Naive thymus-derived CD8-positive, alpha-beta T cell (primary cell): ENCODE results near the gene CTNND1. TPM values are rescaled to one million over a fixed set of nuclear protein-coding genes. Genes with fewer than 3 reads are reported as not detected.
A peak's percentile ranks its signal among the peaks of the same experiment; 100 is the strongest.

ENCODE experiments used
- ATAC-seq, 2 donors: fragments of 150-1000 bp; cut with Tn5 transposase in 1 of 2; sonication (Bioruptor Pico), chemical (Tn5 transposase) in 1 of 2; 1 replicate in 1 of 2; 2 replicates in 1 of 2; pipeline ENCODE4 v1.10.0; 2021; ENCODE audit warnings: mild to moderate bottlenecking in 2 of 2, moderate library complexity in 2 of 2
- POLR2A ChIA-PET: fragments of 350-600 bp; sonication (Branson Sonifier 250); formaldehyde crosslinking; loops from one replicate; lab custom pipeline; 2021; ENCODE audit warnings: antibody characterized with exemption; lab: Charles Lee
- DNase-seq, 10 donors: peaks; one replicate each; pipeline versions ENCODE4 v3.0.0 to v3.0.0-alpha.2; 2020 to 2022
- H3K27ac Mint-ChIP-seq, 10 donors: one replicate each; pipeline ENCODE4 v1.8.0; 2020 to 2022; ENCODE audit warnings: mild to moderate bottlenecking in 10 of 10, mixed read lengths in 10 of 10, moderate library complexity in 4 of 10, inconsistent platforms in 1 of 10
- H3K27me3 Mint-ChIP-seq, 5 donors: one replicate each; pipeline ENCODE4 v1.8.0; 2021 to 2022; ENCODE audit warnings: mixed read lengths in 5 of 5
- H3K36me3 Mint-ChIP-seq, 3 donors: one replicate each; pipeline ENCODE4 v1.8.0; 2020 to 2022; ENCODE audit warnings: mixed read lengths in 3 of 3, mild to moderate bottlenecking in 2 of 3, inconsistent platforms in 1 of 3
- H3K4me1 Mint-ChIP-seq, 4 donors: one replicate each; pipeline ENCODE4 v1.8.0; 2021 to 2022; ENCODE audit warnings: mixed read lengths in 4 of 4
- H3K4me3 Mint-ChIP-seq, 10 donors: one replicate each; pipeline ENCODE4 v1.8.0; 2020 to 2022; ENCODE audit warnings: mild to moderate bottlenecking in 10 of 10, mixed read lengths in 10 of 10, moderate library complexity in 6 of 10, inconsistent platforms in 1 of 10
- H3K9me3 Mint-ChIP-seq, 9 donors: one replicate each; pipeline ENCODE4 v1.8.0; 2020 to 2022; ENCODE audit warnings: mixed read lengths in 9 of 9, mild to moderate bottlenecking in 3 of 9, inconsistent platforms in 1 of 9, moderate library complexity in 1 of 9
- polyA plus RNA-seq, 3 donors: library from polyadenylated mRNA; unstranded; fragments of 300-500 nt; fragmentation: Illumina TruSeq; gene quantifications; one replicate each; pipeline ENCODE4 v1.2.3, GENCODE V29; 2021
- total RNA-seq, 8 experiments: library from RNA in 2 of 8; stranded (reverse) in 2 of 8; gene quantifications; one replicate each; pipeline ENCODE4 v1.2.3 and lab custom pipeline; 2021 to 2026

The CTNND1 gene
- total and polyA plus RNA-seq, 5 experiments from 2014 or later: 1.3 to 19.1 (median 1.5) TPM

- Mint-ChIP-seq H3K4me1 (peaks cover 17 to 56% (median 50%) of the 10 kb centered on the region in 4 donors), H3K36me3 (peaks cover 8 to 77% (median 11%) of the 10 kb centered on the region in 3 donors), H3K27ac (peak overlapping the region; percentile 95 to 99 (median 98)), H3K4me3 (peak overlapping the region; percentile 92 to 100 (median 99)), H3K9me3 (no peaks in the 10 kb centered on the region), H3K27me3 (no peaks in the 10 kb centered on the region)
- POLR2A ChIA-PET: interaction anchor here (0.9 to 3.4 kb wide), 28 partner anchors 9 to 1873 kb away, joined by 3 to 41 read pairs (median 4); partner anchors contain the start of genes BTBD18, CLP1, CTNND1 and LPXN
- DNase-seq (no peak), ATAC-seq (no peak)
Measured at GRCh38 chr11:57742087-57742452, 19.5 kb upstream of the CTNND1 start.

- no peak for DNase-seq
- H3K4me1 Mint-ChIP-seq: peaks cover 23 to 74% (median 55%) of the 10 kb centered on the region in 4 donors
- no peak for ATAC-seq
- H3K27ac Mint-ChIP-seq: peak overlapping the region in 8 of 10 donors; percentile 66 to 88 (median 82)
- POLR2A ChIA-PET: interaction anchor here (1.1 to 1.2 kb wide), 2 partner anchors 23 to 103 kb away, joined by 3 read pairs; no protein-coding TSS in a partner anchor
- no peaks in the 10 kb centered on the region for H3K9me3 Mint-ChIP-seq
- no peaks in the 10 kb centered on the region for H3K27me3 Mint-ChIP-seq
- peaks cover 7 to 66% (median 8%) of the 10 kb centered on the region in 3 donors for H3K36me3 Mint-ChIP-seq
- H3K4me3 Mint-ChIP-seq: peak overlapping the region in 8 of 10 donors; percentile 26 to 67 (median 50)
Measured at GRCh38 chr11:57744357-57744756, 17.2 kb upstream of the CTNND1 start.

DNA sequence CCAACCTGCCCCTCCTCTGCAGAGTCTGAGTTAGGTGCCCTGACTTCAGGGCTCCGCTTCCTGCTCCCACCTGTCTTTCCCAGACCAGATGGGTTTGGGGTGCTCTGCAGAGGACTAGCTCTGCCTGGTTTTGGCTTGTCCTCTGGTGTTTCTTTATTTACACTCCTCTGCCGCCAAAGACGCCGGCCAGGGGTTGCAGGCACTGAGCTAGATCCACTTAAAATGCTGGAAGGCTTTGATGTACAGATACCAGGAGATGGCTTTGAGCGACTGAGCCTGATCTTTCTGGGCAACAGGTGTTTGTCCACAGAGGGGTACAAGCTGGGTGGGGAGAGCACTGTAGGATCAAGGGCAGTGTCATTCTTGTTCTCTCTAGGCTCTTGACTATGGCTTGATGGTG lies 16.4 kb upstream of the CTNND1 start:
- POLR2A ChIA-PET: interaction anchor here (0.6 to 1.2 kb wide), 4 partner anchors 22 to 104 kb away, joined by 3 to 5 read pairs (median 3); no protein-coding TSS in a partner anchor
- peaks cover 7 to 62% (median 8%) of the 10 kb centered on the region in 3 donors for H3K36me3 Mint-ChIP-seq
- H3K4me3 Mint-ChIP-seq: peak overlapping the region in 2 of 10 donors; percentile 10 to 52
- no peak for DNase-seq
- peak overlapping the region; percentile 15 to 87 (median 80) for H3K27ac Mint-ChIP-seq
- no peaks in the 10 kb centered on the region for H3K9me3 Mint-ChIP-seq
- H3K4me1 Mint-ChIP-seq: peaks cover 23 to 74% (median 55%) of the 10 kb centered on the region in 4 donors
- no peak for ATAC-seq
- no peaks in the 10 kb centered on the region for H3K27me3 Mint-ChIP-seq

DNA sequence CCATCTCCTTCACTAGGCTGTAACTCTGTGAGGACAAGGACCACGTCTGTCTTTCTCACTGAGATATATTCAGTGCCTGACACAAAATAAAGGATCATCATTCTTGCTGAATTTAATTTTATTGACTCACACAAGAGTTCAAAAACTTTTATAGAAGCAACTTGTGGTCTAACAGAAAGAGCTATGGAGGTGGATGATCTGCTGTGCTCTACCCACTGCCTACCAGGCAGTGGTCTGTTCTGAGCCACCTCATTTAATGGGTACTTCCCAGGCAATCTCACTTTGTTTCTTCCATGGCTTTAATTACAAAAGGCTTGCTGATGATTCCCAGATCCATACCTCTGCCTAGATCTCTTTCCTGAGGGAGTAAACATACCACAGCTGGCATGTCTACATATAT lies 14.7 kb upstream of the CTNND1 start:
- H3K27ac Mint-ChIP-seq: peak overlapping the region; percentile 37 to 90 (median 84)
- POLR2A ChIA-PET: interaction anchor here (0.6 kb wide), 1 partner anchor 10 kb away, joined by 5 read pairs; no protein-coding TSS in a partner anchor
- no peaks in the 10 kb centered on the region for H3K9me3 Mint-ChIP-seq
- H3K4me3 Mint-ChIP-seq: no peak overlapping the region
- peaks cover 29 to 65% (median 49%) of the 10 kb centered on the region in 4 donors for H3K4me1 Mint-ChIP-seq
- DNase-seq: no peak
- no peaks in the 10 kb centered on the region for H3K27me3 Mint-ChIP-seq
- H3K36me3 Mint-ChIP-seq: peaks cover 6 to 65% (median 7%) of the 10 kb centered on the region in 3 donors
- ATAC-seq: no peak

- Mint-ChIP-seq H3K36me3 (peaks cover 0 to 27% (median 0%) of the 10 kb centered on the region in 3 donors), H3K4me1 (peaks cover 13 to 31% (median 22%) of the 10 kb centered on the region in 4 donors), H3K9me3 (no peaks in the 10 kb centered on the region), H3K27me3 (no peaks in the 10 kb centered on the region), H3K4me3 (no peak overlapping the region), H3K27ac (peak overlapping the region in 5 of 10 donors; percentile 4 to 90 (median 61))
- POLR2A ChIA-PET: interaction anchor here (0.9 kb wide), 1 partner anchor 9 kb away, joined by 4 read pairs; the partner anchor contains the start of gene SELENOH
- DNase-seq (no peak), ATAC-seq (no peak)
Measured at GRCh38 chr11:57751176-57751575, 10.4 kb upstream of the CTNND1 start.

GRCh38 chr11:57751676-57752253 lies 9.8 kb upstream of the CTNND1 start, which contains the start of gene BTBD18:
Gene BTBD18, minus strand, starts transcription at chr11:57751819. Its CDS starts 631 bp downstream, at chr11:57751188.
- Mint-ChIP-seq H3K4me3 (no peak within 1 kb of the TSS), H3K4me1 (peaks cover 10 to 25% (median 21%) of the 10 kb centered on the region in 4 donors), H3K9me3 (no peaks in the 10 kb centered on the region), H3K36me3 (peaks cover 0 to 21% (median 0%) of the 10 kb centered on the region in 3 donors), H3K27me3 (no peaks in the 10 kb centered on the region), H3K27ac (peak within 1 kb of the TSS; percentile 13 to 90 (median 60))
- DNase-seq (no peak), ATAC-seq (peak in 1 of 2 donors; percentile 41)
- POLR2A ChIA-PET: interaction anchor here (1.5 to 1.7 kb wide), 2 partner anchors 10 to 49 kb away, joined by 5 to 6 read pairs; partner anchors contain the start of gene SELENOH

GRCh38 chr11:57752954-57753353 lies 8.6 kb upstream of the CTNND1 start:
- peaks cover 4 to 23% (median 15%) of the 10 kb centered on the region in 4 donors for H3K4me1 Mint-ChIP-seq
- POLR2A ChIA-PET: interaction anchor here (0.5 to 1.7 kb wide), 3 partner anchors 11 to 48 kb away, joined by 3 to 6 read pairs (median 5); partner anchors contain the start of gene SELENOH

GRCh38 chr11:57758174-57758573 lies 3.4 kb upstream of the CTNND1 start:
- Mint-ChIP-seq H3K27ac (peak overlapping the region in 2 of 10 donors; percentile 21 to 27), H3K9me3 (no peaks in the 10 kb centered on the region), H3K27me3 (no peaks in the 10 kb centered on the region), H3K4me3 (no peak overlapping the region), H3K36me3 (no peaks in the 10 kb centered on the region), H3K4me1 (peaks cover 7 to 24% (median 15%) of the 10 kb centered on the region in 4 donors)
- DNase-seq (no peak), ATAC-seq (no peak)
- POLR2A ChIA-PET: no interaction called here

More at GRCh38 chr11:57752954-57753353, 8.6 kb upstream of the CTNND1 start:
- Mint-ChIP-seq H3K4me3 (no peak overlapping the region), H3K36me3 (peaks cover 0 to 13% (median 0%) of the 10 kb centered on the region in 3 donors), H3K27ac (peak overlapping the region in 2 of 10 donors; percentile 19 to 27), H3K9me3 (no peaks in the 10 kb centered on the region), H3K27me3 (no peaks in the 10 kb centered on the region)
- DNase-seq (no peak), ATAC-seq (no peak)

GRCh38 chr11:57762235-57762861 lies 746 bp downstream of the CTNND1 start:
- Mint-ChIP-seq H3K9me3 (no peaks in the 10 kb centered on the region), H3K4me1 (peaks cover 8 to 31% (median 31%) of the 10 kb centered on the region in 4 donors), H3K27me3 (no peaks in the 10 kb centered on the region), H3K27ac (peak overlapping the region in 6 of 10 donors; percentile 8 to 81 (median 36)), H3K36me3 (peaks cover 0 to 5% (median 2%) of the 10 kb centered on the region in 3 donors), H3K4me3 (peak overlapping the region; percentile 12 to 88 (median 48))
- ATAC-seq: no peak
- DNase-seq: no peak
- POLR2A ChIA-PET: interaction anchor here (3.0 kb wide), 1 partner anchor 21 kb away, joined by 9 read pairs; the partner anchor contains the start of gene SELENOH

DNA sequence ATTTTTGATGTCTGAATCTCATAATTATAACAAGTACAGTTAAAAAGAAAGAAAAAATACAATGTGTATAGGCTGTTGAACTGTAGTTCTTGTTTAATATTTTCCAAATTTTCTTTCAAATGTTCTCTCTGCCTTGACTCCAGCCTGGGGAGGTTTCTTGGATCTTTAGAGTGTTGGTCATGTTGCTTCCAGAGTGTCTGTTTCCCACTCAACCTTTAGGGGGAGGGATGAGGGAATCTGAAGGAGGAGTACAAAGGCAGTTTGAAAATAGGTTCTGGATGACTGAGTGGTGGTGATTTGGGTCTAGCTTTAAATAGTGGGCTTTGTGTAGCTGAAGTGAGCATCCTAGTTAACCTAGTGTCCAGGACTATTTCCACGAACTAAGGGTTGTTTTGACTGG lies 2.0 kb downstream of the CTNND1 start:
- Mint-ChIP-seq H3K4me1 (peaks cover 8 to 31% (median 27%) of the 10 kb centered on the region in 4 donors), H3K4me3 (peak overlapping the region in 3 of 10 donors; percentile 28 to 43 (median 29)), H3K36me3 (peaks cover 0 to 8% (median 2%) of the 10 kb centered on the region in 3 donors), H3K9me3 (no peaks in the 10 kb centered on the region), H3K27ac (peak overlapping the region in 4 of 10 donors; percentile 5 to 54 (median 46)), H3K27me3 (no peaks in the 10 kb centered on the region)
- DNase-seq (no peak), ATAC-seq (no peak)
- POLR2A ChIA-PET: interaction anchor here (0.6 kb wide), 1 partner anchor 27 kb away, joined by 3 read pairs; no protein-coding TSS in a partner anchor

GRCh38 chr11:57764021-57764420 lies 2.4 kb downstream of the CTNND1 start:
- no peak overlapping the region for H3K4me3 Mint-ChIP-seq
- H3K27ac Mint-ChIP-seq: peak overlapping the region in 1 of 10 donors; percentile 41
- peaks cover 0 to 8% (median 2%) of the 10 kb centered on the region in 3 donors for H3K36me3 Mint-ChIP-seq
- peaks cover 8 to 31% (median 27%) of the 10 kb centered on the region in 4 donors for H3K4me1 Mint-ChIP-seq
- DNase-seq (no peak), ATAC-seq (no peak)
- POLR2A ChIA-PET: interaction anchor here (0.6 kb wide), 1 partner anchor 28 kb away, joined by 3 read pairs; no protein-coding TSS in a partner anchor
- H3K27me3 Mint-ChIP-seq: no peaks in the 10 kb centered on the region
- no peaks in the 10 kb centered on the region for H3K9me3 Mint-ChIP-seq

GRCh38 chr11:57764566-57764965 lies 3.0 kb downstream of the CTNND1 start:
- ATAC-seq: no peak
- POLR2A ChIA-PET: no interaction called here

More at GRCh38 chr11:57764566-57764965, 3.0 kb downstream of the CTNND1 start:
- H3K36me3 Mint-ChIP-seq: peaks cover 0 to 10% (median 2%) of the 10 kb centered on the region in 3 donors
- peaks cover 11 to 33% (median 27%) of the 10 kb centered on the region in 4 donors for H3K4me1 Mint-ChIP-seq
- DNase-seq: no peak
- no peak overlapping the region for H3K4me3 Mint-ChIP-seq
- H3K27ac Mint-ChIP-seq: no peak overlapping the region
- H3K9me3 Mint-ChIP-seq: no peaks in the 10 kb centered on the region
- H3K27me3 Mint-ChIP-seq: no peaks in the 10 kb centered on the region
